Activated CD4-positive, alpha-beta T cell treated with anti-CD3 and anti-CD28 coated beads, Interleukin-2, amount 50 U/mL, for 48 hours (primary cell): ENCODE results near the gene SPATA3.
A peak's percentile ranks its signal among the peaks of the same experiment; 100 is the strongest.

Source experiments
- DNase-seq, 2 experiments: peaks; one replicate each; pipeline ENCODE4 v3.0.0-alpha.2; 2020

The SPATA3 gene

GRCh38 chr2:230968921-230969658 is 26.8 kb upstream of the SPATA3 start:
- no peak for DNase-seq

DNA sequence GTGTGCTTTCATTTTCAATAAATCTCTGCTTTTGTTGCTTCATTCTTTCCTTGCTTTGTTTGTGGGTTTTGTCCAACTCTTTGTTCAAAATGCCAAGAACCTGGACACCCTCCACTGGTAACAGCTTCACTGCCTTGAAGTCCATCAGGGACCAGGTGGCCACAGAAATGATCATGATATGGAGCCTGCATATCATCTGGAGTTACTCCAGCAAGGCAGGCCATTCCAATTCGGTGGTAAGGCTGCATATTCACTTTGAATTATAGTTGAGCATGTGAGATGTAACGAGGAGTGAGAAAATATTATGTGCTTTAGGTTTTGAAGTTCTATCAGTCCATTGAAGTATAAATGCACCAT is 26.3 kb upstream of the SPATA3 start:
- no peak for DNase-seq

GRCh38 chr2:230972046-230972445 is 23.9 kb upstream of the SPATA3 start:
- no peak for DNase-seq

DNA sequence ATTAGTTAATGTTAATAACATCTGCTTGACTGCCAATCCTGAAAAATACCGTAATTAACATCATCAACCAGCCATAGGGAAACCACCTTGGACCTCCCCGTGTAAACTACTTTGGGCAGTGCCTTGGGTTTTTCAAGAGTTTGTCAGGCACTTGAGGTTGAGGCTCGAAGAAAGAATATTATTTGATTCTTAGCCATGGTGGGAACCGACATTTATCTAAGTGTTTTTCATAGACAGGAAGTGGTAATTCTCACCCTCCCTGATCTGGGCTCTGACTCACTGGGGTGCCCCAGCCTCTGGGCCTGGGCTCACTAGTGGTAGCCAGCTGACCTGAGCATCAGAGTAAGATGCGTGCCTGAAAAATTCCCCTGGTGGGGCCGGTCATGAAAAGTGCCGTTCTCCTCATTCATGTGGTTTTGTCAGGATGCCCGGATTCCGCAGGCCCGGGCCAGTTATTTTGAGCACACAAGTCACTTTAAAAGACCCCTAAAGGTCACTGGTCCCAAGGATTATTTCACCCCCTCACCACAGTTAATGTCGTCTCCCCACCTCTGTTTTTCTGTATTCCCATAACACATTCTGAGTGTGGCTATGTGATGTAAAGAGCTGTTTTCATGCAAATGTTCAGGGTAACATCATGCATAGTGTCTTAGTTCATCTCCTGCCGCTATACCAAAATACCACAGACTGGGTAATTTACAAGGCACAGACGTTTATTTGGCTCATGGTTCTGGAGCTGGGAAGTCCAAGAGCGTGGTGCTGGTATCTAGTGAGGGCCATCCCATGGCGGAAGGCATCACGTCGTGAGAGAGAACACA is 21.6 kb upstream of the SPATA3 start:
- peak; percentile 73 to 82 for DNase-seq

- no peak for DNase-seq
Measured at GRCh38 chr2:230975927-230976326, 20.0 kb upstream of the SPATA3 start.

GRCh38 chr2:230976671-230977171 is 19.2 kb upstream of the SPATA3 start:
- no peak for DNase-seq

DNA sequence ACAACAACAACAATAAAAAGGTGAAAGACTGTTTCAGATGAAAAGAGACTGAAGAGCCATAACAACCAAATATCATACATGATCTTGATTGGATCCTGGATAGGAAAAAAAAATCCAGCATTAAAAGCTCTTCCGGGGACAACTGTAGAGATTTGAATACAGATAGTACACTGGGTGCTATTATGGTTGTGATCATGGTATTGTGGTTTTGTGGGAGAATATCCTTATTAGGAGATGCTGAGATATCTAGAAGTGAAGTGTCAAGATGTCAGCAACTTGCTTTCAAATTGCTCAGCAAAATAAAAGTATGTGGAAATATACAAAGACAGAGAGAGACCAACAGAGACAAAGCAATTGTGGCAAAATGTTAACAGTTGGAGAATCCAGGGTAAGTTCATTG is 15.5 kb upstream of the SPATA3 start:
- DNase-seq: no peak

GRCh38 chr2:230981704-230982103 is 14.2 kb upstream of the SPATA3 start:
- DNase-seq: peak; percentile 33 to 39

- no peak for DNase-seq
Measured at GRCh38 chr2:230982126-230982525, 13.8 kb upstream of the SPATA3 start.

GRCh38 chr2:230982528-230982927 is 13.4 kb upstream of the SPATA3 start:
- DNase-seq: no peak

DNA sequence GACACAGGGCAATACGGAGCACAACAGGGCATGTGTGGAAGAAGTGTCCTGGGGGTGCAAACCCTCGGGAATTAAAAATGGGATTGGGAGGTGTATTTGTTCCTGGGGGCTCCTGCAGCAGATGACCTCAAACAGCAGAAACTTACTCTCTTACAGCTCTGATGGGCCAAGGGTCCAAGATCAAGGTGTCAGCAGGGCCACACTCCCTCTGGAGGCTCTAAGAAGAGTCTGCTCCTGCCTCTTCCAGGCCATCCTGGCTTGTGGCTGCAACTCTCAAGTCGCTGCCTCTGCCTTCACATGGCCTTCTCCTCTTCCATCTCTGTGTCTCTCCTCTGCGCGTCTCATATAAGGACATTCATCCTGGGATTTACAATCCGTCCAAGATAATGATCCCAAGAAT is 12.4 kb upstream of the SPATA3 start:
- no peak for DNase-seq

- DNase-seq: peak; percentile 73 to 81
Measured at GRCh38 chr2:230984393-230985220, 11.3 kb upstream of the SPATA3 start.

- DNase-seq: no peak
Measured at GRCh38 chr2:230985519-230986231, 10.2 kb upstream of the SPATA3 start.

GRCh38 chr2:230986520-230987136 is 9.3 kb upstream of the SPATA3 start:
- DNase-seq: no peak

GRCh38 chr2:230987137-230988020 is 8.5 kb upstream of the SPATA3 start:
- peak; percentile 83 to 87 for DNase-seq

- no peak for DNase-seq
Measured at GRCh38 chr2:230989731-230990130, 6.2 kb upstream of the SPATA3 start.

DNA sequence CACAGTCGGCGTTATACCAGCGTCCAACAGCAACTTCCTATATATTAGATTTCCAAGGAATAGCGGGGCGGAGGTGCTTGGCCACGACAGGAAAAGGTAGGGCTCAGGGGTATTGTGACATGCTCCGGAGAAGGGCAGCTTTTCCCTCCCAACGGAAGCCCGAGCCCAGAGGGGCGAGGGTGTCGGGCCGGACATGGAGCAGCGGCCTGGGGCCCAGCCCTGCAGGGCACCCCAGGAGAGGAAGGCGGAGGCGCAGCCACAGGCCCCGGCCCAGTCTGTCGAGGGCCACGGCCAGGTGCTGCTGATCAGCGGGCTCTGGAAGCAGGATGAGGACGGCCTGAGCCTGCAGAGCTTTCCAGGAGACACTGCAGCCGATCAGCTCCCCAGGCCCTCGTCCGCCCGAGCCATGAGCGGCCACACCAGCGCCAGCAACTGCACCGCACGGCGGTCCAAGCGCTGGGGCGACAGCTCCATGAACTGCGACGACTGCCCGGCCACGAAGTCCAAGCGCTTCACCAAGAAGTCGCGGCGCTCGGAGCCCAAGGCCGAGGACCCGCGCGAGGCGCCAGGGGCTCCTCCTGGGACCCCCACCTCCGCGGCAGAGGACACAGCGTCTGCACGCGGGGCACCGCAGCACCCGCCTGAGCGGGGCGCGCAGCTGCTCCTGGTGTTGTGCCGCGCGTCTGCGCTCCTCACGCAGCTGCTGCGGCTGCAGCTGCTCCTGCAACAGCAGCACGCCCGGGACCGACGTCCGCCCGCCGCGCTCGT is 5.6 kb upstream of the SPATA3 start:
- no peak for DNase-seq

DNA sequence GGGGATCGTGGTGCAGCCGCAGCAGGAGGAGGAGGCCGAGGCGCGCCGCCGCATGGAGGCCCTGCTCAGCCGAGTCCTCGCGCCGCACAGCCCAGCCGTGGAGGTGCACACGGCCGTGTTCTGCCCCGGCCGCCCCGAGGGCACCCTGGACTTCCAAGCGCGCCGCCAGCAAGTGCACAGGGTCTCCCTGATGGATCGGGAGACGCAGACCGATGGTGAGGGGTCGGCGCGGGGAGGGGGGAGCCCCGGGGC is 5.1 kb upstream of the SPATA3 start:
- DNase-seq: no peak

GRCh38 chr2:230991598-230991997 is 4.3 kb upstream of the SPATA3 start:
- DNase-seq: no peak

DNA sequence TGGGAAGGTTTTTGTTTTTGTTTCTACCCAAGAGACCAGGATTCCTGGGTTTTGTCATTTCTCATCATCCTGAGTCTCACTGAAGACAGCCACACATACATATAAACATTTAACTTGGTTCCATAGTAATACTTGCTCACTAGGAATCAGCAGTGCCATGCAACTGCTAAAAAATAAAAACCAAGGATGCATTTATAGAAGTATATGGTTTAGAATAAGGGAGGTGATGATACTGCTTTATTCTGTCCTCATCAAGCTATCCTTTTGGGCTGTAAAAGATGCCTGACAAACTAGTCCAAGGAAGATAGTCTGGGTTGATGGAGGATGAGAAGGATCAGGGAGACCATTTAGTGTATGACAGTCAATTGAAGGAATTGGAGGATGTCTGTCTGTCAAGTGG is 740 bp downstream of the SPATA3 start:
- no peak for DNase-seq

GRCh38 chr2:230998882-230999281 is 3.0 kb downstream of the SPATA3 start:
- DNase-seq: no peak
